Activated CD4-positive, alpha-beta T cell treated with anti-CD3 and anti-CD28 coated beads for 4 hours (primary cell): ENCODE results near the gene DEDD.
A peak's percentile ranks its signal among the peaks of the same experiment; 100 is the strongest.

Source experiments
- DNase-seq, 2 donors: peaks; one replicate each; pipeline ENCODE4 v3.0.0-alpha.2; 2020

Gene DEDD

DNA sequence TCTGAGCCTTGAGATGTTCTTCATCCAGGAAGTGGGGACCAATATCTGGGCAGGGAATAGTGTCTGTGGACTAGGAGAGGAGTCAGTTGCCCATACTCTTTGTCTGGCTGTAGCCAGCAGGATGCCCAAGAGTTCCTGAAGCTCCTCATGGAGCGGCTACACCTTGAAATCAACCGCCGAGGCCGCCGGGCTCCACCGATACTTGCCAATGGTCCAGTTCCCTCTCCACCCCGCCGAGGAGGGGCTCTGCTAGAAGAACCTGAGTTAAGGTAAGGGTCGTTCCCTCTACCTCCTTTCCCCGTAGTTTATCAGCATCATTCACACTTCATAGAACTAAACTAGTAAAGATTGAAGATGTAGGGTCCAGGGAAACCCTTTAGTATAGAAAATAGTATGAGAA lies 30.3 kb upstream of the DEDD start:
- no peak for DNase-seq

DNA sequence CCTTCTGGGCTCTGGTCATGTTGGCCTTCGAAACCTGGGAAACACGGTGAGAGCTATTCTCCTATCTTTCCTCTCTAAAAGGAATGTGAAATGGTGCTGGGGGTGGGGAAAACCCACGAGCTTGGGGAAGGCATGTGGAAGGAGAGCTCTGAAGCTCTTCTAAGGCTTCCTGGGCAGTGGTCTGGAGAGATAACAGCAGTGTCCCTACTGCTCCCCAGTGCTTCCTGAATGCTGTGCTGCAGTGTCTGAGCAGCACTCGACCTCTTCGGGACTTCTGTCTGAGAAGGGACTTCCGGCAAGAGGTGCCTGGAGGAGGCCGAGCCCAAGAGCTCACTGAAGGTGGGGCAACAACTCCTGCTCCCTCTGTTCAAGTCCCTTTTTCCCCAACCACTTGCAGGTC lies 29.6 kb upstream of the DEDD start:
- no peak for DNase-seq

DNA sequence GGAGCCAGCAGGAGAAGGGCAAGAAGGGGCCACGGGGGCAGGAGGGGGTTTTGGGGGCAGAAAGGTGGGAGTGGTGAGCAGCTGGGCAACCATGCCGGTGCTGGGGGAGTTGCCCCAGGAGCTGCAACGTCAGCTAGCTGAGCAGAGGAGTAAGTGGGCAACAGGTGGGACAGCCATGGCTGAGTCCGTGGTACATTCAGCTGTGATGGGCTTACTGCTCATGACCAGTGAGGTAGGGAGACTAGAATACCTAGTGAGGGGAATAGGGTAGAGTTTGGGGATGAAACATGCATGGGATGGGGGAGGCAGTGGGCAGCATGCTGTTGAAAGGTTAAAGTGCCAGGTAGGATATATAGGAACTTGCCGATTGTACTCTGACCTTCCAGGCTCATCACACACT lies 29.2 kb upstream of the DEDD start:
- no peak for DNase-seq

DNA sequence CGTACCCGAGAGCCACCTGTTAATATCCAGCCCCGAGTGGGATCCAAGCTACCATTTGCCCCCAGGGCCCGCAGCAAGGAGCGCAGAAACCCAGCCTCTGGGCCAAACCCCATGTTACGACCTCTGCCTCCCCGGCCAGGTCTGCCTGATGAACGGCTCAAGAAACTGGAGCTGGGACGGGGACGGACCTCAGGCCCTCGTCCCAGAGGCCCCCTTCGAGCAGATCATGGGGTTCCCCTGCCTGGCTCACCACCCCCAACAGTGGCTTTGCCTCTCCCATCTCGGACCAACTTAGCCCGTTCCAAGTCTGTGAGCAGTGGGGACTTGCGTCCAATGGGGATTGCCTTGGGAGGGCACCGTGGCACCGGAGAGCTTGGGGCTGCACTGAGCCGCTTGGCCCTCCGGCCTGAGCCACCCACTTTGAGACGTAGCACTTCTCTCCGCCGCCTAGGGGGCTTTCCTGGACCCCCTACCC lies 28.2 kb upstream of the DEDD start:
- no peak for DNase-seq

DNA sequence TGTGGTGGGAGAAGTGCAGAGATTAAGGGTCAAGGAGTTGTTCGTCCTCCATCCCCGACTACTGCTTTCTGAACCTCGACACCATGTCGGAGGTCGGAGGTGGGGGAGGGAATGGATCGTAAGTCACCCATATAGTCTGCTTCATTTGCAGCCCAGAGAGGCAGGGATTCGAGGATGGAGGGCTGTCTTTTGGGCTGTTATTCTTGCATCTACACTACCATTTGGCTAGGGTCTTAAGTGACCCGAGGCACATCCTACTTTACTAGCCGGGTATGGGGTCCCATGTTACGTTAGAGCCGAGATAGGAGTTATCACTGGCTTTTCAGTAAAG lies 27.4 kb upstream of the DEDD start:
- DNase-seq: peak in 1 of 2 donors; percentile 17

DNA sequence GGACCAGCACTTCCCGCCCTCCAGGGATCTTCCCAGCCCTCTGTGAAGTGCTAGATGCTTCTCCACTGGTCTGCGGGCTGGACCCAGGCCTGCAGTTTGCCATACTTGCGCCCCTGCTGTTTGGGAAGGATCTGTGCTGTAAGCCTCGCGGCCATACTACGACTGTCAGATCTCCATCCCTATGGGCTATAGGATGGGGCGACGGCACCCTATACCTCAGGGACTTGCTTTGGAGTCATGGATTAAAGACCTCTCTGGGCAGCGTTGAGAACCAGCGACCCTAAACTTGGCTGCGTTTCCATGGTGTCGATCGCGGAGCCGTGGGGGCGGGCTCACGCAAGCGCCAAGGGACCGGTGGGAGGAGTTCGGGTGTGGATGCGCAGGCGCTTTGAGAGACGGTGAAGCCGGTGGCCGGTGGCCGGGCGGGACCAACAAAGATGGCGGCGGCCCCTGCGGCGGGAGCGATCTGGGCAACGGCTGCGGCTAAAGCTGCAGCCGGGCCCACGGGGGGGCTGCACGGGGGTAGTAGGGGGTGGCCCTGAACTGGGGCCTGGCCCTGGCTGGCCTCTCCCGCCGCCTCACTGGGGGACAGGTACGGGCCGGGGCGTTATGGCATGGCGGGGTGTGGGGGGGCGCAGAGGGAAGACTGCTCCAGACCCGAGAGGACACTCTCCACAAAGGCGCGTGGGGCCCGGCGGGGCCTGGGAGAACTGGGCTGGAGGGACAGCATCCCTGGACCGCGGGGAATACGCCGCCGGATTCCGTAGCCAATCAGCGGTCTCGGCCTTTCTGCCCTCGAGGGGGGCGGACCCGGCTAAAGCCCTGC lies 26.8 kb upstream of the DEDD start, which contains the start of gene USP21:
USP21 (plus strand) TSS at position 414 of the 826 bp plus-strand sequence. CDS start 1,141 bp downstream, outside the sequence.
- DNase-seq: peak; percentile 88 to 92

DNA sequence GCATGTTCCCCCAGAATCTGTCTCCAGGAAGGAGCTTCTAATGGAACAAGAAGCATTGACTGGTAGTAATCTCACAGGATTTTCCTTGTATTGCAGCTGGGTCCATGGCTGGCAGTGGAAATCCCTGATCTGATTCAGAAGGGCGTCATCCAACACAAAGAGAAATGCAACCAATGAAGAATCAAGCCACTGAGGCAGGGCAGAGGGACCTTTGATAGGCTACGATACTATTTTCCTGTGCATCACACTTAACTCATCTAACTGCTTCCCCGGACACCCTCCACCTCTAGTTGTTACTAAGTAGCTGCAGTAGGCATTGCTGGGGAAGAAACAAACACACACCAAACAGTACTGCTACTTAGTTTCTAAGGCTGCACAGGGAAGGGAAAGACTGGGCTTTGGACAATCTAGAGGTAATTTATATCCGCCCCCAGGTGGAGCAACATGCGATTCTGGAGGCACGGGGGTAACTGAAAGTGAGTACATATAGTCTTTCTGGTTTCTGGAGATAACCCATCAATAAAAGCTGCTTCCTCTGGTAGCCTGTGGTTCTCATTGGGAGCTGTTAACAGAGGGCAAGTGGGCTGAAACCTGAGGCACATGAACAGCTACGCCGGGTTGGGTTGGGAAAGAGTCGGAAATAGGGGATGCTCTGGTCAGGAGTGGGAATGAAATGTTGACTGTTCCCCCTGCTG lies 26.0 kb upstream of the DEDD start:
- no peak for DNase-seq

DNA sequence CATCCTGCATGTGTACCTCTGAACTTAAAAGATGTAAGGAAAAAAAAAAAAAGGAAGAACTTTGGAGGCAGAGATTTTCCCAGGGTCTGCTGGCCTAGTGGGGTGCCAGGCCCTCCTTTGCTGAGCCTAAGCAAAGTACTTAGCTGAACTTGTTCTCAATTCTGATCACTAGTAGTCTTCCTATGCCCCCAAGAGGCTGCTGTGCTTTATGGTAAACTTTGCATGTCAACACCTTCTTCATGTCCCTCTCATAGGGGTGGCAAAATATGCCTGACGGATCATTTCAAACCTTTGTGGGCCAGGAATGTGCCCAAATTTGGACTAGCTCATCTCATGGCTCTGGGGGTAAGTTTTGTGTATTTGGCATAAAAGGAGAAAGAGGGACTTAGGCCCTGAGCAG lies 25.4 kb upstream of the DEDD start:
- DNase-seq: no peak

DNA sequence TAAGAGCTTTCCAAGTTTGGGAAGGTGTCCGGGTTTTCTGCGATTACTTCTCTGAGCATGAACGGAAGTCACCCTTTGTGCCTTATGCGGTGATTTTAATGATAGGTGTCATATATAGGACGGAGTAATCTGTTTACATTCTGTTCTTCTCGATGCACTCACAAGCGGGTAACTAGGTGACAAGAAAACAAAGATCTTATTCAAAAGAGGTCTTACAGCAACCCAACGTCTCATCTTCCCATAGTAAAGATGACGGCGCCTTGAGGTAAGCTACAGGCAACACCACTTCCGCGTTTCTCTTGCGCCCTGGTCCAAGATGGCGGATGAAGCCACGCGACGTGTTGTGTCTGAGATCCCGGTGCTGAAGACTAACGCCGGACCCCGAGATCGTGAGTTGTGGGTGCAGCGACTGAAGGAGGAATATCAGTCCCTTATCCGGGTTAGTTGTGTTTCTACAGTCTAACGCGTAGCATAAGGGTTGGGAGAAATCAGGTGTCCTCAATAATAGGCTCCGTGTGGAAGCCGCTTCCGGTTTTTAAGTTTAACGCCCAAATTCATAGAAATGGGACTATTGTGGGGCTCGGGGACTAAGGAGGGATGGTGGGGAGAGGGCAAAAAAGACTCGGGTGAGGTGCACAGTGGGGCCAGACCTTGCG lies 21.3 kb upstream of the DEDD start, which contains the start of gene UFC1:
UFC1 (plus strand) TSS at position 297 of the 656 bp plus-strand sequence; CDS start at position 317, 20 bp downstream.
- DNase-seq: peak; percentile 75 to 80

DNA sequence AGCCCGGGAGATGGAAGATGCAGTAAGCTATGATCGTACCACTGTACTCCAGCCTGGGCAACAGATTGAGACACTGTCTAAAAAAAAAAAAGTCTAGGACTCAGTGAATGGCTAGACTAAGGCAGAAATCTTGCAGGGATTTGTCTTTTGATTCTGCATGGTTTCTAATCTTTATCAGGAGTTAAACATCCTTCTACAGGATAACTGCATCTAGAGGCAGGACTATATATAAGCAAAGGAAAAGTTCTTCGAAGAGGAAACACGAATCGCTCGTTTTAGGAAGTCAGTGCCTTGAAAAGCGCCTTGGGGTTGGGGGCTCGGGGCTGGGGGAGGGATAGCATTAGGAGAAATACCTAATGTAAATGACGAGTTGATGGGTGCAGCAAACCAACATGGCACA lies 20.7 kb upstream of the DEDD start:
- DNase-seq: no peak

DNA sequence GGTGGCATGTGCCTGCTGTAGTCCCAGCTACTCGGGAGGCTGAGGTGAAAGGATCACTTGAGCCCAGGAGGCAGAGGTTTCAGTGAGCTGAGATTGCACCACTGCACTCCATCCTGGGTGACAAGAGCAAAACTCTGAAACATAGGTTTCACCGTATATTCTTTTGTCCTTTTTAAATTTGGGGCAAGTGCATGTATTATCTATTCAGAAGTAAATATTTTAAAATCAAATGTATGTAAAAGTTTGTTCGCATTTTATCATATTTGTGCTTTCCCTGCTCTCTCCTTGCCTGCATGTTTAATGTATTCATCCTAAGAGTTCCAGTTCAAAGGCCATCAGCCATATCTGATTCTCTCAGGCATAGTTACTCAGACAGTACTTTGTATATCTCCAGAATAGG lies 13.4 kb upstream of the DEDD start:
- no peak for DNase-seq

DNA sequence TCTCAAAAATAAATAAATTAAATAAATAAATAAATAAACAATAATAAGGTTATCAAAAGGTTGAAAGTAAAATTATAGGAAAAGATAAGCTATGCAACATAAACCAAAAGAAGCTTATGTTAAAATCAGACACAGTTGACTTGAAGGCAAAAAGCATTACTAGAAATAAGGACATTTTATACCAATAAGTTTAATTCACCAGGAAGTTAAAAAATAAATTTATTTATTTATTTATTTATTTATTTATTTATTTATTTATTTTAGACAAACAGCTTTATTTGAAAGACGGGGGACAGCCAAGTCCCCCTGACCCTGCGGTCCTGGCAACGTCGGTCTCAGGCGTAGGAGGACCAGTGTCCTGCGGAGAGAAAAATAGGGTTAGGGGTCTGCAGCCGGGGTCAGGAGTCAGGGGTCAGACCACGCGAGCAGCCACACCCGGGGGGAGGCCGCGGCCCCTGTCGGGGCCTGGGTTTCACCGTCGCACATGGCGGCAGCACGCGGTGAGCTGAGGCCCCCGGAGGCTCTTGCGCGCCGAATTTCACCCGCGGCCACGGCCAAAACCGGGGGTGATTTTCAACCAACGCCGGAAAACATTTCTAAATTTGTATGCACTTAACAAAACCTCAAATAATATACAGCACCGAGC lies 8.4 kb upstream of the DEDD start:
- DNase-seq: no peak

DNA sequence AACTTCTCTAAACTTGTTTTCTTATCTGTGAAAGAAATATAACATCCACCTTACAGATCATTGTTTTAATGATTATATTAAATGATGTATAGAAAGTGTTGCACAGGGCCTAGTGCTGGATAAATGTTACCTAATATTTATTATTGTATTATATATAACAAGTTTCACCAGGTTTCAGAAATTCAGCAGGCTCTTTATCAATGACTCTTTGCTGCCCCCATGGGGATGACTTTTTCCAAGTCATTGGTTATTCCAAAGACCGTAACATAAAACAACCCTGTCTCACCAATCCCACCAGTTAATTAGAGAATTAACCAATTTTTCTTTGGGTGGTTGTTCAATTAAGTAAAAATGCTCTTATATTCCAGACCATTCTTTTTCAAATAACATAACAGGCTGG lies 7.3 kb upstream of the DEDD start:
- DNase-seq: peak; percentile 41 to 65

DNA sequence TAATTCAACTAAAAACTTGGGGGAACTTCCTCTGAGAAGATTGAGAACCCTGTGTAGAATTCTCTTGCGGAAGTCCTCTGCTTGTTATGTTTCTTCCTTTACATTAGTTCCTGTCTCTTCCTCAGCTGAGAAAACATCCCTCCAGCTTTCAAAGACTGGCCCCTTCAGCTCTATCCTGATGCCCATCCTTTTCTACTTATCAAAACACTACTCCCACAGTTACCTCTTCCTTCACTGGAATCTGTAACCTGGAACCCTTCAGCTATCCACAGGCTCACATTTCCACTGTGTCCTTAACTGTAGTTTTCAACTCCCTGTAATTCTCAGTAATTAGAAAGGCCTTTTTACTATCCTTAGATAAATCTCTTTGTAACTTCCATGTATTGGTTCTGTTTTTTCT lies 6.0 kb upstream of the DEDD start:
- no peak for DNase-seq

DNA sequence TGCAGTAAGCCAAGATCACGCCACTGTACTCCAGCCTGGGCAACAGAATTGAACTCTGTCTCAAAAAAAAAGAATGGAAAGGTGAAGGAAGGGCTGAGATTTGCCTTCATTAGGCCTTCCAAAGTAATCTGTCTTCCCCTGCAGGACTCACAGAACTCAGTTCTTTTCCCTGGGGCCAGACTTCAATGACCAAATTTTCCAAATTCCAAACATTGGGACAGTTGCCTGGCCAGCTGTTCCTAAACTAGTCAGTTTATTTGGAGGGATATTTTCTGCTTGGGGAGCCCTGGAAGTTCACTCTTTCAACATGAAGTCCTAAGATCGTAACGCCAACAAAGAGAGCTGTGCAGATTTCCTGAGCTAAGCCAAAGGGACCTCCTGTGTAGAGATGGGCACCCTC lies 5.4 kb upstream of the DEDD start:
- DNase-seq: no peak

DNA sequence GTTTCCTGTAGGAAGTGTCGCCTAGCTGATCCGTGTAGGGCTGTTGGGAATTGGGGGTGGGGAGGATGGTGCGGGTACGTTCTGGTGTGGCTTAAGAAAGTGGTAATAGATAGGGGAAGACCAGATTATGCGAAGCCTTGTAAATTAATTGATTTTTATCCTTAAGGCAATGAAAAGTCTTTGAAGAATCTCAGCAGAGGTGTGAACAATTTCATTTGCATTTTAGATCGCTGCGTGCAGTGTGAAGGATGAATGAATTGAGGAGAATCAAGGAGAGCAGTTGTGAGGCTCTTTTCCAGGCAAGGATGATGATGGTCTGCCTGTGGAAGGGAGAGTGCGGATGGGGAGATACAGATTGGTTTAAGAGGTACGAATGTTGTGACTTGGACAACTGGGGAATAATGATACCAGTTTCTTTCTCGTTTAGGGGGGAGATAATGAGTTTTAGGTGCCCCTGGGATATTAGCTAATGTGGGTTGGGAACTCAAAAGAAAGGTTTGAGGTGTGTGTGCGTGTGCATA lies 813 bp upstream of the DEDD start:
- no peak for DNase-seq

DNA sequence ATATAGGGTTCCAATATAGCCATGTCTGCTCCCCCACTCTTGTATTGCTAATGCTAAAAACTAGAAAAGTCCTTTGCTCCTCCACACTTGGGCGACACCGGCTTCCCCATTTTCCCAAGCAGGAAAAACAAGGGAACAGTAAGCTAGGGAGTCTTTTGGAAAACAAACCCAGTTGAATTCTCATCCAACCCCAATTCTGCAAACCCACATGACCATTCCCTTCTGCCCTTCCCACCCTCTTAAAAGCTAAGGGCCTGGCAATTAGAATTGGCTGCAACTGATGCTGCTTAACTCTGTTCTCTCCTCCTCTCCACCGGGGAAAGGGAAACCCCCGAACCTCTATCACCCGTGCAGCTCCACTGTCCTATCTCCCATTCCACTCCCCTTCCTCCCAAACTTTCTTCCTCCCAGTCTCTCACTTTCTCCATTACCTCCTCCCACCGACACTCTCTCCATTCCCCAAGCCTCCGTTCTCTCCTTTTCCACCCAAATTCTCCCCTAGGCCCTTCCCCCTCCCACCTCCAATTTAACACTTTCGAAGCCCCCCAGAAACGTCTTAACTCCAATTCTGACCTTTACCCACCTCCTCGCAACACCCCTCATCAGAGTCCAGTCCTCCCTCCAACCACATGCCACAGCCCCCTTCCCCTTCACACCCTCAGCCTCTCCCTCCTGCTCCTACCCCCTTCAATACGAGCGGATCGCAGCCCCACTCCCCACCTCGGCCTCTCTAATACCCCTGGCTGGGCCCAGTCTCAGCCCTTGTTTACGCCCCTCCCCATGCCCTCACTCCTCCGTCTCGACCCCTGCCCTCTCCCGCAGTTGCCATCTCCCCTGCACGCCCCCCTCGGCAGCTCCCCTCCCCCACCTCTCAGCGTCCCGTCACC lies 701 bp downstream of the DEDD start:
- DNase-seq: no peak

DNA sequence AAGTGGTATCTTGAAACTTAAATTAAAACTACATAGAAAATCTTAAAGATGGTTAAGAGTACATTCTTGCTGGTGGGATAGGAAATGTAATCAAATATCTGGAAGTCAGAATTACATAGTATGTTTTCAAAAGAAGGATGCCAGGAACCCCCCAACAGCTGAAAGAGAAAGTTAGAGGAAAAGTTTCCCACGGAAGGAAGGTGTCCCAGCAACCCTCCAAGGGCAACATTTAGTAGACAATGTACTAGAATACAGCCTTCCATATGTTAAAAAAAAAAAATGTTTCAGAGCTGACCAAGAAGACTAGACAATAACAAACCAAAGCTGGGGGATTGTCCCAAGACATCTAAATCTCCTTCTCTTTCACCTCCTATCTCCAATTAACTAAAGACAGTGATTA lies 2.2 kb downstream of the DEDD start:
- DNase-seq: no peak

DNA sequence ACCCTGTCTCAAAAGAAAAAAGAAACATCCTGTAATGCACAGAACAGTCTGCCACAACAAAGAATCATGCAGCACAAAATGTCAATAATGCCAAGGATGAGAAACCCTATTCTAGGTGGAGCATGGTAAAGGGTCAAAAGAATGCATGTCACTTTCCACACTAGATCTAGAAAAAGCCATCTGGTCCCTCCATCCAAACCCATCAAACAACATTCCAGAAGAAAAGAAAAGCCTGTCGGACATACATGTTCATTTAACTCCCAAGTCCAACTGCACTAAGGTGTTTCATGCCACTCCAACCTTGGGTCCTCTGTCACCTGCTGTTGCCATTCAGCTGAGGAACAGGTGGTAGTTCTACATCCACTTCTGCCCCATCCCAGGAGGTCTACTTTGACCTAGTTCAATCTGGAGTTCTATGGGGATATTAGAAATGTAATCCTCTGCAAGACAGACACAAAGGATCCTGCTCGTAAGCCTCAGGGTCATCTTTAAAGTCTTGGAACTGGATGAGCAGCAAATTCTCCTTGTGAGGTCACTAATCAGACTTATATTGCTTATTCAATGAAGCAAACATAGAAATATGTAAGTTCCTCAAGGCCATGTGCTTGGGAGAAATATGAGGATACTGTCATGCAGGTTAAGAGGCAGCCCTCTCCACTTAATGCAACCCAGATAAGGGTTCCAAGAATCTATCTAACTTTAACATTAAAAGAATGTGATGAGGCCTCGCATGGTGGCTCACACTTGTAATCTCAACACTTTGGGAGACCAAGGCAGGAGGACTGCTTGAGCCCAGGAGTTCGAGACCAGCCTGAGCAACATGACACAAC lies 3.7 kb downstream of the DEDD start:
- DNase-seq: no peak

DNA sequence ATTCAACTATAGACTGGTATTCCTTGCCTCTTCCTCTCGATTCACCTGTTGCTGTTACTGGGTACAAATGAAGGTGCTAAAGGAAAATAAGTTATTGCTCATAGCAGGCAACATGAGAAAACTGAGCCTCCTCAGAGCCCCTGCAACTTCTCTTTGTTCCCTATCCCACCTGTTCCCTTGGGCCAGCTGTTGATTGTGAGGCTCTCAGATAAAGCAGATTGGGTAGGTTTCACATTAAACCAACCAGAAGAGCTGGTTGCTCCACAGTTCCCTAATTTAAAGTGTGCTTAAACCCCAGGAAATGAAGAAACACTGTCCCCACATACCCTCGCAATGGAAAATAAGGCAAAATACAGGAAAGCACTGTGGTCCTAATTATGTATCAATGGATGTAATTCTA lies 4.8 kb downstream of the DEDD start:
- DNase-seq: no peak

DNA sequence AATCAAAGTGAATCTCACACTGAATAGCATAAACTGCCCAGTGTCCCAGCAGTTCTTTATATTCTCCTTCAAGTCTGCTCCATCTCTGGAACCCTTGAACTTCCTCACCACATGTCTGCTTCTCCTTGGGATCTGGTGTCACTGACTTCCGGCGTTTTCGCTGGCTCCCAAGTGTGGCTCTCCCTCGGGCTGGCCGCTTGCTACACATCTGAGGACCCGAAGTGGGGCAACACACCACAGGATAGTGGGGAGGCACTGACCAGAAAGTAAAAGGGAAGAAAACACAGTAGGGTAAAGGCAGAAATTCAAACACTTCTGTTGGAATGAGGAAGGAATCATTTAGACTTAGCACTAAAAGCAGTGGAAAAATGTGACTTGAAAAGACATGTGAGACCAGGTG lies 9.5 kb downstream of the DEDD start:
- DNase-seq: no peak
